Adrenal gland (tissue), 12 donors: Measurements from ENCODE around the gene SUN5. TPM values are rescaled to one million over a fixed set of nuclear protein-coding genes. Genes with fewer than 3 reads are reported as not detected.

Experiments used
- DNase-seq, 7 donors: peaks; one replicate each; pipeline ENCODE4 v3.0.0-alpha.2; 2019 to 2020
- H3K27ac ChIP-seq, 5 donors: fragments of 200-600 bp; sonication (generic) in 4 of 5; 1 replicate in 3 of 5; 2 replicates in 2 of 5; pipeline versions ENCODE4 v1.5.1 to v1.8.0; 2016 to 2020; ENCODE audit warnings: mild to moderate bottlenecking in 1 of 5
- H3K27me3 ChIP-seq: fragments of 200-600 bp; 2 replicates; pipeline ENCODE4 v1.8.0; 2021
- H3K36me3 ChIP-seq, 2 donors: fragments of 200-600 bp; replicated peaks in 1 of 2; 1 replicate in 1 of 2; 2 replicates in 1 of 2; pipeline versions ENCODE4 v1.5.1 to v1.8.0; 2018 to 2022
- H3K4me1 ChIP-seq, 2 donors: fragments of 200-600 bp; replicated peaks in 1 of 2; 1 replicate in 1 of 2; 2 replicates in 1 of 2; pipeline versions ENCODE4 v1.5.1 to v1.8.0; 2018 to 2021
- H3K4me3 ChIP-seq, 4 donors: fragments of 200-600 bp; sonication (generic) in 3 of 4; one replicate each; pipeline ENCODE4 v1.5.1; 2016 to 2018
- H3K9me3 ChIP-seq, 3 donors: fragments of 200-600 bp; sonication (generic) in 1 of 3; replicated peaks in 1 of 3; 1 replicate in 2 of 3; 2 replicates in 1 of 3; pipeline versions ENCODE4 v1.5.1 to v1.8.0; 2016 to 2021
- CTCF ChIP-seq, 6 experiments: fragments of 450-650 bp in 4 of 6; fragments of 200-600 bp in 2 of 6; sonication (generic) in 1 of 6; IDR thresholded peaks; 1 replicate in 5 of 6; 2 replicates in 1 of 6; pipeline versions ENCODE4 v1.5.1 to v1.8.0; 2016 to 2021; ENCODE audit warnings: antibody characterized with exemption in 6 of 6, mild to moderate bottlenecking in 2 of 6, moderate library complexity in 1 of 6
- POLR2A ChIP-seq, 2 donors: fragments of 450-650 bp; IDR thresholded peaks; one replicate each; pipeline ENCODE4 v1.6.1; 2017; ENCODE audit warnings: antibody characterized with exemption in 2 of 2, mild to moderate bottlenecking in 2 of 2, moderate library complexity in 1 of 2
- WGBS, 4 donors: extraction: QIAGEN DNeasy Blood & Tissue Kit in 2 of 4; methylation state at CpG; one replicate each; pipeline versions ENCODE4 v1.1.5 to v1.1.7; 2013 to 2017; 5-methylcytosine and 5-hydroxymethylcytosine counted together
- intact Hi-C, 2 donors: fragments of 100-400 bp; cut with DNase I; formaldehyde crosslinking; loops; one replicate each; pipeline versions ENCODE4 v1.14.1 to v1.15.0; 2022 to 2023
- polyA plus RNA-seq, 3 donors: library from polyadenylated mRNA; stranded (reverse); fragments of 200-250 nt in 2 of 3; fragments of 350-450 nt in 1 of 3; fragmentation: Illumina TruSeq in 1 of 3; extraction: RNeasy Lipid Tissue Mini Kit (QIAGEN cat#74804) in 1 of 3; gene quantifications; one replicate each; pipeline ENCODE4 v1.2.3, GENCODE V29; 2013 to 2014
- total RNA-seq, 9 donors: library from RNA; depleted of rRNA in 4 of 9; stranded (reverse); fragments of >200 nt in 4 of 9; fragments of 120-200 nt in 1 of 9; fragmentation: NEBNext Ultra II Directional in 1 of 9; extraction: Animal tissue kit (Norgen Biotek cat#: 25700) in 1 of 9; gene quantifications; one replicate each; pipeline versions ENCODE4 v1.1.0 to v1.2.4, GENCODE V29; 2013 to 2023
- donor health status: healthy with polysubstance abuse.
- donor health status: Bipolar disorder and iron deficiency.
- donor health status: DM: yes; HTN: yes; CAD: no.
- donor health status: DM: no; HTN: no; CAD: no.
- donor health status: DM: no; HTN: no; CAD: no.
- donor health status: DM: yes; HTN: yes; CAD: no.

SUN5 gene
- total and polyA plus RNA-seq, 12 donors = not detected

GRCh38 chr20:32972181-32973076 is 31.8 kb downstream of the SUN5 start:
- intact Hi-C loops = no loop called here
- TF ChIP-seq CTCF (IDR thresholded peaks at IDR 0.05) (no peak), POLR2A (IDR thresholded peaks at IDR 0.05) (no peak)
- no peak overlapping the region for H3K4me3 ChIP-seq
- H3K9me3 ChIP-seq = no peaks in the 10 kb centered on the region
- DNase-seq = peak in 2 of 7 donors; percentile 7 to 46
- no peak overlapping the region for H3K27ac ChIP-seq
- no peaks in the 10 kb centered on the region for H3K27me3 ChIP-seq
- 65 to 90% (median 73%) methylated on average over 6 to 13 of the region's 13 CpGs for WGBS, 4 donors
- no peaks in the 10 kb centered on the region for H3K36me3 ChIP-seq
- no peaks in the 10 kb centered on the region for H3K4me1 ChIP-seq

- Histone ChIP-seq H3K4me3 (no peak overlapping the region), H3K27ac (no peak overlapping the region), H3K4me1 (no peaks in the 10 kb centered on the region), H3K27me3 (no peaks in the 10 kb centered on the region), H3K9me3 (no peaks in the 10 kb centered on the region), H3K36me3 (no peaks in the 10 kb centered on the region)
- no peak for DNase-seq
- intact Hi-C loops = no loop called here
- TF ChIP-seq CTCF (IDR thresholded peaks at IDR 0.05) = no peak
- no peak for TF ChIP-seq POLR2A (IDR thresholded peaks at IDR 0.05)
- 47 to 63% (median 55%) methylated on average over 6 of the region's 6 CpGs for WGBS, 4 donors
These were observed 32.5 kb downstream of the SUN5 start for GRCh38 chr20:32971703-32972161.

GRCh38 chr20:32970973-32971300 is 33.3 kb downstream of the SUN5 start:
- 92 to 100% (median 99%) methylated on average over 2 of the region's 2 CpGs for WGBS, 4 donors
- Histone ChIP-seq H3K9me3 (no peaks in the 10 kb centered on the region), H3K4me1 (no peaks in the 10 kb centered on the region), H3K4me3 (no peak overlapping the region), H3K27me3 (no peaks in the 10 kb centered on the region), H3K36me3 (no peaks in the 10 kb centered on the region), H3K27ac (no peak overlapping the region)
- no peak for TF ChIP-seq CTCF (IDR thresholded peaks at IDR 0.05)
- TF ChIP-seq POLR2A (IDR thresholded peaks at IDR 0.05) = no peak
- DNase-seq = peak in 1 of 7 donors; percentile 21
- intact Hi-C loops = no loop called here

- TF ChIP-seq POLR2A (IDR thresholded peaks at IDR 0.05) = no peak
- TF ChIP-seq CTCF (IDR thresholded peaks at IDR 0.05) = no peak
- Histone ChIP-seq H3K27me3 (no peaks in the 10 kb centered on the region), H3K36me3 (no peaks in the 10 kb centered on the region), H3K4me1 (no peaks in the 10 kb centered on the region), H3K9me3 (no peaks in the 10 kb centered on the region), H3K4me3 (no peak overlapping the region), H3K27ac (no peak overlapping the region)
- 78 to 92% (median 89%) methylated on average over 12 to 15 of the region's 15 CpGs for WGBS, 4 donors
- DNase-seq = peak in 1 of 7 donors; percentile 20
- intact Hi-C loops = no loop called here
These were observed 33.9 kb downstream of the SUN5 start for GRCh38 chr20:32970115-32970972.
